HEK293 (cell line): Measurements from ENCODE around the gene ITPR3.
A peak's percentile ranks its signal among the peaks of the same experiment; 100 is the strongest.

Experiments used
- CTCF ChIA-PET: fragments of 350-600 bp; formaldehyde crosslinking; extraction: SDS; loops from one replicate; lab custom pipeline; 2021; ENCODE audit warnings: antibody characterized with exemption; lab: Yijun Ruan, JAX
- POLR2A ChIA-PET: fragments of 300-600 bp; formaldehyde crosslinking; extraction: SDS; loops from one replicate; lab custom pipeline; 2020; ENCODE audit warnings: antibody characterized with exemption, inconsistent platforms; lab: Yijun Ruan, JAX
- H3K27ac ChIP-seq: fragments of 200-500 bp; sonication (Bioruptor generic); 2 replicates; pipeline ENCODE4 v1.5.1; 2014; ENCODE audit warnings: low read depth, low read length, control low read depth, inconsistent platforms; ENCODE audit errors: extremely low read depth
- H3K36me3 ChIP-seq, 2 experiments: fragments of 200-500 bp in 1 of 2; sonication (Bioruptor generic) in 1 of 2; 1 replicate in 1 of 2; 2 replicates in 1 of 2; pipeline ENCODE4 v1.5.1; 2014 to 2017; ENCODE audit warnings: inconsistent platforms in 2 of 2, low read length in 2 of 2; ENCODE audit not compliant: control insufficient read depth in 2 of 2, insufficient read depth in 1 of 2
- H3K4me1 ChIP-seq: fragments of 200-500 bp; sonication (Bioruptor generic); 2 replicates; pipeline ENCODE4 v1.5.1; 2014; ENCODE audit warnings: mild to moderate bottlenecking, low read length, inconsistent platforms; ENCODE audit not compliant: control insufficient read depth, insufficient read depth
- H3K4me3 ChIP-seq: 2 replicates; pipeline ENCODE4 v1.5.1; 2011; ENCODE audit warnings: low read depth, mild to moderate bottlenecking, control low read depth, low read length, moderate library complexity
- H3K9me3 ChIP-seq: fragments of 200-500 bp; sonication (Bioruptor generic); 2 replicates; pipeline ENCODE4 v1.5.1; 2014; ENCODE audit warnings: low read depth, low read length, inconsistent platforms; ENCODE audit not compliant: control insufficient read depth, insufficient read depth
- FEZF1 ChIP-seq: fragments of 450-650 bp; formaldehyde crosslinking; IDR thresholded peaks from 2 replicates; pipeline ENCODE4 v1.5.1; 2016; ENCODE audit warnings: missing biosample characterization, missing genetic modification characterization
- HOXC10 ChIP-seq: sonication (generic); formaldehyde crosslinking; IDR thresholded peaks from 2 replicates; pipeline ENCODE4 v1.8.1; 2023; ENCODE audit warnings: mild to moderate bottlenecking, missing genetic modification reagents
- IKZF3 ChIP-seq: fragments of 450-650 bp; IDR thresholded peaks from 2 replicates; pipeline ENCODE4 v1.5.0; 2018; ENCODE audit warnings: missing biosample characterization, mild to moderate bottlenecking, missing genetic modification characterization, moderate library complexity
- SCRT2 ChIP-seq: fragments of 450-650 bp; formaldehyde crosslinking; IDR thresholded peaks from 2 replicates; pipeline ENCODE4 v1.5.1; 2016; ENCODE audit warnings: missing biosample characterization, missing genetic modification characterization
- WT1 ChIP-seq: fragments of 450-650 bp; formaldehyde crosslinking; IDR thresholded peaks from 2 replicates; pipeline ENCODE4 v1.5.1; 2016; ENCODE audit warnings: missing biosample characterization, missing genetic modification characterization
- YY2 ChIP-seq: fragments of 450-650 bp; formaldehyde crosslinking; IDR thresholded peaks from 2 replicates; pipeline ENCODE4 v1.5.1; 2016; ENCODE audit warnings: missing biosample characterization, missing genetic modification characterization
- ZBTB1 ChIP-seq: fragments of 450-650 bp; formaldehyde crosslinking; IDR thresholded peaks from 2 replicates; pipeline ENCODE4 v1.5.1; 2016; ENCODE audit warnings: missing biosample characterization, missing genetic modification characterization
- ZFP3 ChIP-seq: fragments of 450-650 bp; formaldehyde crosslinking; IDR thresholded peaks from 2 replicates; pipeline ENCODE4 v1.5.1; 2016; ENCODE audit warnings: low read depth, missing biosample characterization, missing genetic modification characterization
- ZFP37 ChIP-seq: fragments of 450-650 bp; formaldehyde crosslinking; IDR thresholded peaks from 2 replicates; pipeline ENCODE4 v1.5.1; 2016; ENCODE audit warnings: missing biosample characterization, missing genetic modification characterization
- ZNF10 ChIP-seq: fragments of 450-650 bp; formaldehyde crosslinking; IDR thresholded peaks from 2 replicates; pipeline ENCODE4 v1.5.1; 2017; ENCODE audit warnings: missing biosample characterization, missing genetic modification characterization
- ZNF112 ChIP-seq: fragments of 450-650 bp; formaldehyde crosslinking; IDR thresholded peaks from 2 replicates; pipeline ENCODE4 v1.5.0; 2017; ENCODE audit warnings: missing biosample characterization, missing genetic modification characterization
- ZNF157 ChIP-seq: fragments of 450-650 bp; formaldehyde crosslinking; IDR thresholded peaks from 2 replicates; pipeline ENCODE4 v1.5.1; 2016; ENCODE audit warnings: missing biosample characterization, missing genetic modification characterization
- ZNF174 ChIP-seq: fragments of 450-650 bp; formaldehyde crosslinking; IDR thresholded peaks from 2 replicates; pipeline ENCODE4 v1.5.0; 2017; ENCODE audit warnings: missing biosample characterization, mild to moderate bottlenecking, missing genetic modification characterization
- ZNF311 ChIP-seq: fragments of 450-650 bp; formaldehyde crosslinking; IDR thresholded peaks from 2 replicates; pipeline ENCODE4 v1.5.1; 2017; ENCODE audit warnings: missing biosample characterization, missing genetic modification characterization, borderline replicate concordance
- ZNF324 ChIP-seq: fragments of 450-650 bp; formaldehyde crosslinking; IDR thresholded peaks from 2 replicates; pipeline ENCODE4 v1.5.1; 2016; ENCODE audit warnings: missing biosample characterization, missing genetic modification characterization
- ZNF37A ChIP-seq: fragments of 450-650 bp; IDR thresholded peaks from 2 replicates; pipeline ENCODE4 v1.5.1; 2018; ENCODE audit warnings: missing biosample characterization, missing genetic modification characterization
- ZNF423 ChIP-seq: fragments of 450-650 bp; formaldehyde crosslinking; IDR thresholded peaks from 2 replicates; pipeline ENCODE4 v1.5.1; 2016; ENCODE audit warnings: missing biosample characterization, missing genetic modification characterization
- ZNF658 ChIP-seq: fragments of 450-650 bp; formaldehyde crosslinking; IDR thresholded peaks from 2 replicates; pipeline ENCODE4; 2016; ENCODE audit warnings: missing biosample characterization, missing genetic modification characterization
- ZNF660 ChIP-seq: fragments of 450-650 bp; IDR thresholded peaks from 2 replicates; pipeline ENCODE4 v1.5.1; 2018; ENCODE audit warnings: missing biosample characterization, mild to moderate bottlenecking, missing genetic modification characterization
- ZNF777 ChIP-seq: fragments of 450-650 bp; formaldehyde crosslinking; IDR thresholded peaks from 2 replicates; pipeline ENCODE4 v1.5.1; 2017; ENCODE audit warnings: missing biosample characterization, missing genetic modification characterization, borderline replicate concordance
- ZNF837 ChIP-seq: fragments of 450-650 bp; formaldehyde crosslinking; IDR thresholded peaks from 2 replicates; pipeline ENCODE4 v1.5.1; 2016; ENCODE audit warnings: missing biosample characterization, missing genetic modification characterization
- ZXDB ChIP-seq: fragments of 450-650 bp; formaldehyde crosslinking; IDR thresholded peaks from 2 replicates; pipeline ENCODE4 v1.5.1; 2016; ENCODE audit warnings: missing biosample characterization, missing genetic modification characterization
- TF ChIP-seq, protein P1 (sequence below): fragments of 450-650 bp; formaldehyde crosslinking; IDR thresholded peaks from 2 replicates; pipeline ENCODE4 v1.5.1; 2016; ENCODE audit warnings: missing biosample characterization, missing genetic modification characterization
- TF ChIP-seq, protein P2 (sequence below): fragments of 450-650 bp; IDR thresholded peaks from 2 replicates; pipeline ENCODE4 v1.5.1; 2018; ENCODE audit warnings: missing biosample characterization, missing genetic modification characterization
- TF ChIP-seq, protein P3 (sequence below): fragments of 450-650 bp; formaldehyde crosslinking; IDR thresholded peaks from 2 replicates; pipeline ENCODE4 v1.5.1; 2016; ENCODE audit warnings: missing biosample characterization, missing genetic modification characterization
- TF ChIP-seq, protein P4 (sequence below): fragments of 450-650 bp; IDR thresholded peaks from 2 replicates; pipeline ENCODE4 v1.5.1; 2018; ENCODE audit warnings: missing biosample characterization, mild to moderate bottlenecking, missing genetic modification characterization
- TF ChIP-seq, protein P5 (sequence below): fragments of 450-650 bp; formaldehyde crosslinking; IDR thresholded peaks from 2 replicates; pipeline ENCODE4 v1.5.1; 2016; ENCODE audit warnings: missing biosample characterization, missing genetic modification characterization
- TF ChIP-seq, protein P6 (sequence below): fragments of 450-650 bp; formaldehyde crosslinking; IDR thresholded peaks from 2 replicates; pipeline ENCODE4 v1.5.1; 2016; ENCODE audit warnings: missing biosample characterization, missing genetic modification characterization

ITPR3 gene

DNA sequence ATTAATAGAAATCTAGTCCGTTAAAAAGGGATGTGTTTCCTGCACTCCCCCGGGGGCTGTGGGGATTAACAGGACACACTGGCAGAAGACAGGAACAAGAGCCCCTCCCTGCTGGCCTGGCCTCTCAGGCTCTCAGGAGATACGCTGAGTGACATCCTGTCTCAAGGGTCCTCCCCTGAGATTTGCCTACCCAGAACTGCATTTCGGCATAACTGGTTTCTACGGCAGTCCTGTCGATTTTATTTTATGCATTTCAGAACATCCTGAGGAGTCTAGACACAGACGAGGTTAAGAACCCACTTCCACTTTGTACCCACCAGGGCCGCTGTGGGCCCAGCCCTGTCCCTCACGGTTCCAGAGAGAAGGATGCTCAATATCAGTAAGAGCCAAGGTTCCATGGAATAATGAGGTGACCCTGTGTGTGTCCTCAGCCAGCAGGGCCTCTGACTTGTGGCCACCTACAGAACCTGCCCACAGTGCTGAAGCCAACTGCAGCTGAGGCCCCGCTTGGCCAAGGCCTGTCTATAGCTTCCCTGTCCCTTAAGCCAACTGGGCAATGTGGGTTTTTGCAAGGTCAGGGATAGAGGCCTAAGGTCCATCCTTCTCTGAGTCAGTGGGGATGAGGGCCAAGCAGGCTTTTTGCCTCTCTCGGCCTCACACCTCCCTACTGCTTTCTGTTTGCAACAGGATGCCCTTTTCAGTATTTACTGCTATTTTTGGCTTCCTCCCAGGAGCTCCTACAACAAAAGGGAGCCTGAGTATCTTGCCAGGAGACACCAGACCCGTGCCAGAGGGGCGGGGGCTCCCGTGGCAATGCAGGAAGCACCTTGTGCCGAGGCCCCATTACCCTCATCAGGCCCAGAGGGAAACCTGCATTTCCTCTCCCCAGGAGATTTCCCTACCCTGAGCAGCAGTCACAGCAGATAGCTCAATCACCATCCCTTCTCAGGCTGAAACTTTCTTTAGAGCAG is 75.7 kb downstream of the ITPR3 start (continued):
- TF ChIP-seq, protein P1, sequence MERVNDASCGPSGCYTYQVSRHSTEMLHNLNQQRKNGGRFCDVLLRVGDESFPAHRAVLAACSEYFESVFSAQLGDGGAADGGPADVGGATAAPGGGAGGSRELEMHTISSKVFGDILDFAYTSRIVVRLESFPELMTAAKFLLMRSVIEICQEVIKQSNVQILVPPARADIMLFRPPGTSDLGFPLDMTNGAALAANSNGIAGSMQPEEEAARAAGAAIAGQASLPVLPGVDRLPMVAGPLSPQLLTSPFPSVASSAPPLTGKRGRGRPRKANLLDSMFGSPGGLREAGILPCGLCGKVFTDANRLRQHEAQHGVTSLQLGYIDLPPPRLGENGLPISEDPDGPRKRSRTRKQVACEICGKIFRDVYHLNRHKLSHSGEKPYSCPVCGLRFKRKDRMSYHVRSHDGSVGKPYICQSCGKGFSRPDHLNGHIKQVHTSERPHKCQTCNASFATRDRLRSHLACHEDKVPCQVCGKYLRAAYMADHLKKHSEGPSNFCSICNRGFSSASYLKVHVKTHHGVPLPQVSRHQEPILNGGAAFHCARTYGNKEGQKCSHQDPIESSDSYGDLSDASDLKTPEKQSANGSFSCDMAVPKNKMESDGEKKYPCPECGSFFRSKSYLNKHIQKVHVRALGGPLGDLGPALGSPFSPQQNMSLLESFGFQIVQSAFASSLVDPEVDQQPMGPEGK, result peak; percentile 56; the same call in 1 of the 2 replicates
- peak; percentile 85 for TF ChIP-seq FEZF1 (tag by site-specific recombination)
- no peak for TF ChIP-seq ZNF174 (tag by site-specific recombination)
- TF ChIP-seq ZNF777 (tag by site-specific recombination), result no peak
- TF ChIP-seq, protein P2, sequence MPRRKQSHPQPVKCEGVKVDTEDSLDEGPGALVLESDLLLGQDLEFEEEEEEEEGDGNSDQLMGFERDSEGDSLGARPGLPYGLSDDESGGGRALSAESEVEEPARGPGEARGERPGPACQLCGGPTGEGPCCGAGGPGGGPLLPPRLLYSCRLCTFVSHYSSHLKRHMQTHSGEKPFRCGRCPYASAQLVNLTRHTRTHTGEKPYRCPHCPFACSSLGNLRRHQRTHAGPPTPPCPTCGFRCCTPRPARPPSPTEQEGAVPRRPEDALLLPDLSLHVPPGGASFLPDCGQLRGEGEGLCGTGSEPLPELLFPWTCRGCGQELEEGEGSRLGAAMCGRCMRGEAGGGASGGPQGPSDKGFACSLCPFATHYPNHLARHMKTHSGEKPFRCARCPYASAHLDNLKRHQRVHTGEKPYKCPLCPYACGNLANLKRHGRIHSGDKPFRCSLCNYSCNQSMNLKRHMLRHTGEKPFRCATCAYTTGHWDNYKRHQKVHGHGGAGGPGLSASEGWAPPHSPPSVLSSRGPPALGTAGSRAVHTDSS, result no peak
- TF ChIP-seq ZNF324 (tag by site-specific recombination), result no peak
- TF ChIP-seq ZNF837 (tag by site-specific recombination), result no peak
- TF ChIP-seq ZXDB (tag by site-specific recombination), result peak; percentile 72; the same call in 1 of the 2 replicates
- no peak for TF ChIP-seq ZBTB1
- peak; percentile 86 for TF ChIP-seq SCRT2 (tag by site-specific recombination)
- TF ChIP-seq ZNF423 (tag by site-specific recombination), result no peak
- no peak for TF ChIP-seq WT1 (tag by site-specific recombination)
- TF ChIP-seq HOXC10 (CRISPR knock-in tag), result no peak
- TF ChIP-seq, protein P3, sequence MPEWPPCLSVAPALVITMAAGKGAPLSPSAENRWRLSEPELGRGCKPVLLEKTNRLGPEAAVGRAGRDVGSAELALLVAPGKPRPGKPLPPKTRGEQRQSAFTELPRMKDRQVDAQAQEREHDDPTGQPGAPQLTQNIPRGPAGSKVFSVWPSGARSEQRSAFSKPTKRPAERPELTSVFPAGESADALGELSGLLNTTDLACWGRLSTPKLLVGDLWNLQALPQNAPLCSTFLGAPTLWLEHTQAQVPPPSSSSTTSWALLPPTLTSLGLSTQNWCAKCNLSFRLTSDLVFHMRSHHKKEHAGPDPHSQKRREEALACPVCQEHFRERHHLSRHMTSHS (tag by site-specific recombination), result no peak
- no peak for TF ChIP-seq ZNF658 (tag by site-specific recombination)
- TF ChIP-seq IKZF3 (tag by site-specific recombination), result peak; percentile 40; the same call in 1 of the 2 replicates
- no peak for TF ChIP-seq ZNF37A (tag by site-specific recombination)
- TF ChIP-seq ZNF157, result no peak
- TF ChIP-seq, protein P4, sequence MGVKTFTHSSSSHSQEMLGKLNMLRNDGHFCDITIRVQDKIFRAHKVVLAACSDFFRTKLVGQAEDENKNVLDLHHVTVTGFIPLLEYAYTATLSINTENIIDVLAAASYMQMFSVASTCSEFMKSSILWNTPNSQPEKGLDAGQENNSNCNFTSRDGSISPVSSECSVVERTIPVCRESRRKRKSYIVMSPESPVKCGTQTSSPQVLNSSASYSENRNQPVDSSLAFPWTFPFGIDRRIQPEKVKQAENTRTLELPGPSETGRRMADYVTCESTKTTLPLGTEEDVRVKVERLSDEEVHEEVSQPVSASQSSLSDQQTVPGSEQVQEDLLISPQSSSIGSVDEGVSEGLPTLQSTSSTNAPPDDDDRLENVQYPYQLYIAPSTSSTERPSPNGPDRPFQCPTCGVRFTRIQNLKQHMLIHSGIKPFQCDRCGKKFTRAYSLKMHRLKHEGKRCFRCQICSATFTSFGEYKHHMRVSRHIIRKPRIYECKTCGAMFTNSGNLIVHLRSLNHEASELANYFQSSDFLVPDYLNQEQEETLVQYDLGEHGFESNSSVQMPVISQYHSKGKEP (tag by site-specific recombination), result peak; percentile 66; the same call in 1 of the 2 replicates
- no peak for TF ChIP-seq ZNF112 (tag by site-specific recombination)
- TF ChIP-seq ZNF10 (tag by site-specific recombination), result 0 out of 2 replicates have a peak, but pooled peaks have one; percentile 21

DNA sequence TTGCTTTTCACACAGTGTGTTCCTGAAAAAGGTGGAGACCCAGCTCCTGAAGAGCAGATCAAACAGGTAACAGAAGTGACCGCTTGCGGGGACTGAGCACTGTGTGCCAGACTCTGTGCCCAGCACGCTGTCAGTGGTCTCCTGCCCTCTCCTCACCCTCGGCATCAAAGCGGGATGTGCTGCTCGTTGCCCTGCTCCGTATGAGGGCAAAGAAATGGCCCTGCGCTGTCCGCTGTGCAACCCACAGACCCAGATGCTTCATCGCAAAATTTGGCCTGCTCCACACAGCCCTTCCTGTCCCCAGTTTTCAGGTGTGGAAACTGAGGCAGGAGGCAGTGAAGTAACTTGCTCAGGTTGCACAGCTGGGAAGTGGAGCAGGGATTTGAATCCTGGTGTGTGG is 76.7 kb downstream of the ITPR3 start:
- Histone ChIP-seq H3K36me3 (peaks cover 4 to 82% of the 10 kb centered on the region in 2 experiments; a peak in 2 of 3 replicates), H3K9me3 (no peaks in the 10 kb centered on the region), H3K4me1 (peaks cover 3% of the 10 kb centered on the region; the same call in 1 of the 2 replicates), H3K4me3 (no peak overlapping the region), H3K27ac (no peak overlapping the region)
- ChIA-PET POLR2A (interaction anchor here (1.1 kb wide), 1 partner anchor 13 kb away, joined by 3 read pairs; the partner anchor contains the start of gene UQCC2), CTCF (interaction anchor here (0.5 to 5.4 kb wide), 4 partner anchors 72 to 145 kb away, joined by 3 to 34 read pairs (median 5); no protein-coding TSS in a partner anchor)
- TF ChIP-seq, protein P5, sequence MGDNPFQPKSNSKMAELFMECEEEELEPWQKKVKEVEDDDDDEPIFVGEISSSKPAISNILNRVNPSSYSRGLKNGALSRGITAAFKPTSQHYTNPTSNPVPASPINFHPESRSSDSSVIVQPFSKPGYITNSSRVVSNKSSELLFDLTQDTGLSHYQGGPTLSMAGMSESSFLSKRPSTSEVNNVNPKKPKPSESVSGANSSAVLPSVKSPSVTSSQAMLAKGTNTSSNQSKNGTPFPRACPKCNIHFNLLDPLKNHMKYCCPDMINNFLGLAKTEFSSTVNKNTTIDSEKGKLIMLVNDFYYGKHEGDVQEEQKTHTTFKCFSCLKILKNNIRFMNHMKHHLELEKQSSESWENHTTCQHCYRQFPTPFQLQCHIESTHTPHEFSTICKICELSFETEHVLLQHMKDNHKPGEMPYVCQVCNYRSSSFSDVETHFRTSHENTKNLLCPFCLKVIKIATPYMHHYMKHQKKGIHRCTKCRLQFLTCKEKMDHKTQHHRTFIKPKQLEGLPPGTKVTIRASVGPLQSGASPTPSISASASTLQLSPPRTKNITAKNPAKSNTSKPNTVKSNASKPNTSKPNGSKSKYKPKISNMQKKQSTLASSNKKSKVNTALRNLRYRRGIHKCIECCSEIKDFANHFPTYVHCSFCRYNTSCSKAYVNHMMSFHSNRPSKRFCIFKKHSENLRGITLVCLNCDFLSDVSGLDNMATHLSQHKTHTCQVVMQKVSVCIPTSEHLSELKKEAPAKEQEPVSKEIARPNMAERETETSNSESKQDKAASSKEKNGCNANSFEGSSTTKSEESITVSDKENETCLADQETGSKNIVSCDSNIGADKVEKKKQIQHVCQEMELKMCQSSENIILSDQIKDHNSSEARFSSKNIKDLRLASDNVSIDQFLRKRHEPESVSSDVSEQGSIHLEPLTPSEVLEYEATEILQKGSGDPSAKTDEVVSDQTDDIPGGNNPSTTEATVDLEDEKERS, result no peak
- TF ChIP-seq ZNF311 (tag by site-specific recombination) (no peak), YY2 (no peak), ZFP37 (tag by site-specific recombination) (no peak), ZFP3 (tag by site-specific recombination) (no peak), ZNF660 (tag by site-specific recombination) (no peak)
- TF ChIP-seq, protein P6, sequence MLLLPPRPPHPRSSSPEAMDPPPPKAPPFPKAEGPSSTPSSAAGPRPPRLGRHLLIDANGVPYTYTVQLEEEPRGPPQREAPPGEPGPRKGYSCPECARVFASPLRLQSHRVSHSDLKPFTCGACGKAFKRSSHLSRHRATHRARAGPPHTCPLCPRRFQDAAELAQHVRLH, result no peak
